ENCODE measurements around the gene PARL. TPM values are rescaled to one million over a fixed set of nuclear protein-coding genes. Genes with fewer than 3 reads are reported as not detected.
"Not testable (repeated sequence)": the region's sequence is repeated elsewhere in the genome, so short reads cannot be mapped to it uniquely, and the experiment has no call there.

PARL gene
- polyA plus RNA-seq, 6 donors from 2014 or later = 103 to 142 (median 109) TPM

DNA sequence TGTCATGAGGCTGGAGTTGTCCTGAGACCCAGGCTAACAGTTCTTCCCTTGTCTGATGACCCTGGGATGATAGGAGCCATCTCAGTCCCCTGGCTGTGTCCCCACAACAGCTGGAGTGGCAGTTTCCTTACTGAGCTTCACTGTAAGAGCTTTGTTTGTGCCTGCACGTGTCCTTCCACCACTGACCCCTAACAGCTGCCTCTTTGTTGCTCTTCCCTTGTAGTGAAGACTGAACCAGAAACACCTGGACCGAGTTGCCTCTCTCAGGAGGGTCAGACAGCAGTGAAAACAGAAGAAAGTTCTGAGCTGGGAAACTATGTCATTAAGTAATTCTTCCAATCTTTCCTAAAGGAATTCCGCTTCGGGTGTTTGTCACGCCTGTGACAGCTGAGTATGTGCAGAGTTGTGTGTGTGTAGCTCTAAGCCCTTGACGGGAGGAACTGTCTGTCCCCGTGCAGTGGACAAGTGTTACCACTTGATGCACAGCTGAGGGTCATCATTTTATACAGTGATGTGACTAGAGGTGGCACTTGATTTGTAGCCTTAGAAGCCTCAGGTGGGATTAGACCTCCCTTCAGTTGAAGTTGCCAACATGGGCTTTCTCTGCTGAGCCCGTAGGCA lies 84.3 kb downstream of the PARL start:
- peaks cover 35 to 37% of the 10 kb centered on the region in 2 donors for H3K36me3 Mint-ChIP-seq
- no peak overlapping the region for H3K27ac Mint-ChIP-seq

DNA sequence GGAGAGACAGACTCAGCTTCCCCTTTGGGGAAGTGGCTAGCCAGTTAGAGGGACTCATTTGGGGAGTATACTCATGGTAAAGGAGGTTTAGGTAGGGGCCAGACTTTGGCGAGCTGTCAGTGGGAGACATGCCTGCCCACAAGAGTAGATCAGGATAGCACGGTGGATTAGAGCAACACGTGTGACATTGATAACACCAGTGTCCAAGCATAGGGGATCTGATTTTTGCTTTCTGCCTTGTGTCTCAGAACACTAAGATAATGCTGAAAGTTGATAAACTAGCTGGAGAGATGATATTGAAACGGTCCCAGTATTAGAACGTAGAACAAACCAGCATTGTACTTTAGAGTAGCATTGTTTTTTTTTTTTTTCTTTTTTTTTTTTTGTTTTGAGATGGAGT lies 85.2 kb downstream of the PARL start:
- Mint-ChIP-seq H3K4me1 (no peaks in the 10 kb centered on the region), H3K36me3 (peaks cover 35 to 37% of the 10 kb centered on the region in 2 donors), H3K27me3 (no peaks in the 10 kb centered on the region), H3K4me3 (no peak overlapping the region), H3K9me3 (no peaks in the 10 kb centered on the region), H3K27ac (no peak overlapping the region)
- DNase-seq (no peak), ATAC-seq (ENCODE audit: low read depth in 2 of 2) (no peak)

More for the DNA sequence above, 84.3 kb downstream of the PARL start:
- H3K9me3 Mint-ChIP-seq = no peaks in the 10 kb centered on the region
- H3K4me3 Mint-ChIP-seq = no peak overlapping the region
- ATAC-seq (ENCODE audit: low read depth in 2 of 2) (no peak), DNase-seq (no peak)
- H3K27me3 Mint-ChIP-seq = no peaks in the 10 kb centered on the region
- H3K4me1 Mint-ChIP-seq = no peaks in the 10 kb centered on the region

DNA sequence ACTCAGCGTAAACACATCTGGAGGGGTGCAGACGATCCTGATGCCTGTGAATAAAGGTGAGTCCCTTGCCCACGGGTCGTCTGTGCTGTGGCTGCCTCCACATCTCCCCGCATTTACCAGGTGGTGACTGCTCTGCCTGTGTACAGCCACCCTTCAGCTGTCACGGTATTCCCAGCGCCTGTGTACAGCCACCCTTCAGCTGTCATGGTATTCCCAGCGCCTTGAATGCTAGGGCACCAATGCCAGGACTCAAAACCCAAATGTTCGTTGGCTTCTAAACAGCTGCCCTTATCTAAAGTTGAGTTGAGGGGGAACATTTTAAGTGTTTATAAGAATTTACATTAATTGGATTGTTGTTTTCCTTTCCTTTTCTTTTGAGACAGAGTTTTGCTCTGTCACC lies 86.7 kb downstream of the PARL start:
- H3K4me1 Mint-ChIP-seq = no peaks in the 10 kb centered on the region
- no peaks in the 10 kb centered on the region for H3K27me3 Mint-ChIP-seq
- ATAC-seq (ENCODE audit: low read depth in 2 of 2) (no peak), DNase-seq (no peak)
- no peak overlapping the region for H3K4me3 Mint-ChIP-seq
- no peaks in the 10 kb centered on the region for H3K9me3 Mint-ChIP-seq
- H3K36me3 Mint-ChIP-seq = peaks cover 23 to 29% of the 10 kb centered on the region in 2 donors
- peak overlapping the region in 1 of 6 donors; percentile 60 for H3K27ac Mint-ChIP-seq

DNA sequence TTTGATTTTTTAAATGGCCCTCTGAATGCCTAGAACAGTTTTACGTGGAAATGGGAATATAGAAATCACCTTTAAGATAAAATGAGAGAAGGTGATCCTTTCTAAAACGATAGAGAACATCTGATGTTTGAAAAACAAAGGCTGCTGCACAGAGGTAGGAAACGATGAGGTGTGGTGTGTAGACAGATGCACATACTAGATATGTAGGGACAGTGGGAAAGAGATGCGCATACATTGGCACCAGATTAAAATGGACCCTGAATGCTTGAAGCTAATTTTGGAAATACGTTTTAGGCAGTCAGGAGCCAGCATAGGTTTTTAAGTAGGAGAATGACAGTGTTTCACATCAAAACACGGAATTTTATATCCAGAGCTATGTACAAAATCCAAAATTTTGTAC lies 88.3 kb downstream of the PARL start:
- Mint-ChIP-seq H3K27me3 (no peaks in the 10 kb centered on the region), H3K9me3 (no peaks in the 10 kb centered on the region), H3K27ac (peak overlapping the region in 1 of 6 donors; percentile 67), H3K36me3 (peaks cover 19 to 27% of the 10 kb centered on the region in 2 donors), H3K4me1 (no peaks in the 10 kb centered on the region), H3K4me3 (no peak overlapping the region)
- ATAC-seq (ENCODE audit: low read depth in 2 of 2) (no peak), DNase-seq (no peak)

DNA sequence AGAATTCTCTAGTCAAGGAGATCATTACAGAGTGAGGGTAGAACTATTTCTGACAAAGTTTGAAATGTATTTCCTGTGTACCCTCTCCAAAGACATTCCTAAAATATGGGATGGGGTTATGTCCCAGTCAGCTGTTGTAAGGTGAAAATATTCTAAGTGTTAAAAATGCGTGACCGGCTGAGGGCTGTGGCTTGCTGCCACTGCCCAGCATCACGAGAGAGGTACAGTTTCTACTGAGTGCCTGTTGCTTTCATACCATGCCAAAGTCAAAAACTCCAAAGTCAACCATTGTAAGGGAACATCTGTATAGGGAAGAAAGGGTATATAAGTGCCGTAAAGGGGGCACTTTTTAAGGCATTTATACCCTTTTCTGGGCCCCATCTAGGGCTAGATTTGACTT lies 90.2 kb downstream of the PARL start:
- Mint-ChIP-seq H3K27me3 (no peaks in the 10 kb centered on the region), H3K9me3 (no peaks in the 10 kb centered on the region), H3K36me3 (peaks cover 18 to 29% of the 10 kb centered on the region in 2 donors), H3K27ac (no peak overlapping the region), H3K4me1 (no peaks in the 10 kb centered on the region), H3K4me3 (no peak overlapping the region)
- DNase-seq (no peak), ATAC-seq (ENCODE audit: low read depth in 2 of 2) (no peak)

DNA sequence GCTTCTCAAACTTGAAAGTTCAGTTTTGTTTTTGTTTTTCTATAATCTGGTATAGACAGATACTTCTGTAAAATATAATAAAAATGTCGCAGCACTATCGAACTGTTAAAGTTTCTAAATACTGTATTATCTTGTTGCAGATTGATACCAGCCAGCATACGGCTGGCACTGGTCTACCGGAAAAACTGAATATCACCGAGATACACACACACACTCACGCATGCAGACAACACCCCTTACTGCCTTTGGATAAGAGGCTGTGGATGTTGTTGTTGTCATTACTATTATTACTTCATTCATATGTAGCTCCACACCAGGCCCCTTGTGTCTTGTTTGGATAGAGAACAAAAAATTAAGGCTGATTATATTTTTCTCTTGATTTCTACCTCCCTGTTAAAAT lies 91.7 kb downstream of the PARL start:
- no peak overlapping the region for H3K27ac Mint-ChIP-seq
- H3K4me3 Mint-ChIP-seq = no peak overlapping the region
- ATAC-seq (ENCODE audit: low read depth in 2 of 2) = no peak
- H3K36me3 Mint-ChIP-seq = peaks cover 14 to 27% of the 10 kb centered on the region in 2 donors
- H3K4me1 Mint-ChIP-seq = no peaks in the 10 kb centered on the region
- H3K9me3 Mint-ChIP-seq = no peaks in the 10 kb centered on the region
- H3K27me3 Mint-ChIP-seq = no peaks in the 10 kb centered on the region
- no peak for DNase-seq

DNA sequence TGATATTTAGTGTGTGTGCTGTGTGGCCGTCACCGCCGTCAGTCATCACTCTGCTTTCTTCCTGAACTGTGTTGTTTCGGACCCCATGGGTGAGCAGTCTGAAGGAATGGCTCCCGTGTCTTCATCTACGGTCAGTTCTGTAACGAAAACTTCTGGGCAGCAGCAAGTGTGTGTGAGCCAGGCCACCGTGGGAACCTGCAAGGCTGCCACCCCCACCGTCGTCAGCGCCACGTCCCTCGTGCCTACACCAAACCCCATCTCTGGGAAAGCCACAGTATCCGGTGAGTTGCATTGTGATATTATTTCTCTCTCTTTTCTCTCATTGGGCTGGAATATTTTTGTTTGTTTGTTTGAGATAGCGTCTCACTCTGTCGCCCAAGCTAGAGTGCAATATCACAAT lies 94.0 kb downstream of the PARL start:
- H3K4me3 Mint-ChIP-seq = no peak overlapping the region
- DNase-seq = no peak
- peak overlapping the region in 2 of 6 donors; percentile 7 to 65 for H3K27ac Mint-ChIP-seq
- no peak for ATAC-seq (ENCODE audit: low read depth in 2 of 2)
- peaks cover 16 to 38% of the 10 kb centered on the region in 2 donors for H3K36me3 Mint-ChIP-seq
- no peaks in the 10 kb centered on the region for H3K9me3 Mint-ChIP-seq
- no peaks in the 10 kb centered on the region for H3K27me3 Mint-ChIP-seq
- H3K4me1 Mint-ChIP-seq = no peaks in the 10 kb centered on the region

DNA sequence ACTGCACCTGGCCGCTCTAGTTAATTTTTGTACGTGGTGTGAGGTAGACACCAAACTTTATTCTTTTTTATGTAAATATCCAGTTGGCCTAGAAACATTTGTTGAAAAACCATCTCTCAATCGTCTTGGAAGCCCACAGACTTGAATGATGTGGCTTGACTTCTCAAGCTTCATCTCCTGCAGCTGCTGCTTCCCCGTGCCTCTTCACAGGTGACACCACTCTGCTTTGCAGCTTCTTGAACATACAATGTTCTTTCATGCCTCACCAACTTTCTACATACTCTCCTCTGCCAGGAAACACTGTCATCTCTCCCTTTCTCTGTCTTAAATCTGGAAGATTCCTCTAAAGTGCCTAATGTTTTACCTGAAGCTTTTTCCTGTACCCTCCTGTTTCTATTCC lies 94.9 kb downstream of the PARL start:
- Mint-ChIP-seq H3K4me3 (no peak overlapping the region), H3K4me1 (no peaks in the 10 kb centered on the region), H3K27ac (no peak overlapping the region), H3K36me3 (peaks cover 16 to 38% of the 10 kb centered on the region in 2 donors), H3K9me3 (no peaks in the 10 kb centered on the region), H3K27me3 (no peaks in the 10 kb centered on the region)
- DNase-seq (no peak), ATAC-seq (ENCODE audit: low read depth in 2 of 2) (no peak)

DNA sequence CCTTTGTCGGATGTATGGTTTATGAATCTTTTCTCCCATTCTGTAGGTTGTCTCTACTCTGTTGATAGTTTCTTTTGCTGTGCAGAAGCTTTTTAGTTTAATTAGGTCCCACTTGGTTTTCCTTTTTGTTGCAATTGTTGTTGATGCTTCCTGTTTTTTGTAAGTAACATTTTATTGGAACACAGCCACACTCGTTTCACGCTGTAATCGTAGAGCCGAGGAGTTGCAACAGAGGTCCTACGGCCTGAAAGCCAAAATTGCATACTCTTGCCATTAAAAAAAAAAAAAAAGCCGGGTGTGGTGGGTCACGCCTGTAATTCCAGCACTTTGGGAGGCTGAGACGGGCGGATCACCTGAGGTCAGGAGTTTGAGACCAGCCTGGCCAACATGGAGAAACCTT lies 100.2 kb downstream of the PARL start:
- H3K27me3 Mint-ChIP-seq; DNase-seq; ATAC-seq (ENCODE audit: low read depth in 2 of 2); H3K9me3 Mint-ChIP-seq; H3K4me3 Mint-ChIP-seq; H3K4me1 Mint-ChIP-seq: not testable (repeated sequence)
- peaks cover 8 to 38% of the 10 kb centered on the region in 2 donors for H3K36me3 Mint-ChIP-seq
- H3K27ac Mint-ChIP-seq = peak overlapping the region in 2 of 6 donors; percentile 20 to 26

DNA sequence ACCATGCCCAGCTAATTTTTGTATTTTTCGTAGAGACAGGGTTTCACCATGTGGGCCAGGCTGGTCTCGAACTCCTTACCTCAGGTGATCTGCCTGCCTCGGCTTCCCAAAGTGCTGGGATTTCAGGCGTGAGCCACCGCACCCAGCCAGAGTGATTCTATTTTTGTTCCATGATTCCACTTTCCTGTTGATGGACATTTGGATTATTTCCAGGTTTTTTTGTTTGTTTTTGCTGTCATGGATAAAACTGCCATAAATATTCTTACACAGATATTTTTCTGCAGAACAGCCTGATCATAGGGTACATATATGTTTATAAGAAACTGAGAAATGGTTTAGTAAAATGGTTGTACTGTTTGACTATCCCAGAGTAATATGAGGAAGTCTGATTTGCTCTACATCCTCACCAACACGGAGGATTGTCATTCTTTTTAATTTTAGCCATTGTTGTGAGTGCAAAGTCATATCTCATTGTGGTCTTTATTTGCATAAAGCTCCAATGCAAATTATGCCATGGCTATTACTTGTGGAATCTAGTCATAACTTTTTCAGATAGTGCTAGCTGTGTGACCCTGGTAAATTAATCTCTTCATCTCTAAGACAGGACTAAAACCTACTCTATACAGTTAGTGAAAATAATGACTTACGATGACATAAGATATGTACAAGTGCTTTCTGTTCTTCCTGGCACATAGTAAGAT lies 102.0 kb downstream of the PARL start:
- Mint-ChIP-seq H3K27ac (no peak overlapping the region), H3K27me3 (no peaks in the 10 kb centered on the region), H3K9me3 (no peaks in the 10 kb centered on the region), H3K36me3 (peaks cover 0 to 45% of the 10 kb centered on the region in 2 donors), H3K4me1 (no peaks in the 10 kb centered on the region), H3K4me3 (peak overlapping the region in 1 of 8 donors; percentile 20)
- DNase-seq (no peak), ATAC-seq (ENCODE audit: low read depth in 2 of 2) (no peak)

DNA sequence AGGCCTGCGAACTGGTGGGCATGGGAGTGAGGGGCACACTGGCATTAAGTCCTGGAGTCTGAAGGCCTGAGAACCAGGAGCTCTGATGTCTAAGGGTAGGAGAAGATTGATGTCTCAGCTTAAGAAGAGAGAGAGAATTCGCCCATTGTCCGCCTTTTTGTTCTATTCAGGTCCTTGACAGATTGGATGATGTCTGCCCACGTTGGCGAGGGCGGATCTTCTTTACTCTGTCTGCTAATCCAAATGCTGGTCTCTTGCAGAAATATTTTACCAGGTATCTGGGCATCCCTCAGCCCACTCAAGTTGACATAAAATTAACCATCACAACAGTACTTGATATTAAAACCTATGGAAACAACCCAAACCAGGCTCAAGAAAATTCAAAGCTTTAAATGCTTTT lies 103.4 kb downstream of the PARL start:
- ATAC-seq (ENCODE audit: low read depth in 2 of 2) (no peak), DNase-seq (no peak)
- Mint-ChIP-seq H3K36me3 (peaks cover 8 to 41% of the 10 kb centered on the region in 2 donors), H3K27me3 (no peaks in the 10 kb centered on the region), H3K4me1 (no peaks in the 10 kb centered on the region), H3K9me3 (no peaks in the 10 kb centered on the region), H3K4me3 (no peak overlapping the region), H3K27ac (peak overlapping the region in 1 of 6 donors; percentile 65)

DNA sequence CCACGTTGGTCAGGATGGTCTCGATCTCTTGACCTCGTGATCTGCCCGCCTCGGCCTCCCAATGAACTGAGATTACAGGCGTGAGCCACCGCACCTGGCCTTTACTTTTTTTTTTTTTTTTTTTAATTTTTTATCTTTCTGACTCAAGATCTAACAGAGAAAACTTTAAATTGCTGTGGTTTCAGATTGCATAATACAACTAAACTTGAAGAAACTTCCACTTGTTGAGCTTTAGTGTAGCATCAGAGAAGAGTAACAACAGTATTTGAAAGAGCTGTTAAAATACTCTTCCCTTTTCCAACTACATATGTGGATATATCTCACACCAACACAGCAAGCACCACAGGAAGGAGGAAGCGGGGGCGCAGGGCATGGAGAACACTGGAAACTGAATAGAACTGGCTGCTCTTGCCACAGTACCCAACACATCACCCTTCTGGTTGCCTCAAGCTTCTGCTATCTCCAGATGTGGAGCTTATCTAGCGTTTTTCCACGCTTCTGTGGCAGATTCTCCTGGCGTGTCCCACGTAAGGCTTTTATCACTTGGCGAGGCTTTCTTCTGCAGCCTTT lies 104.7 kb downstream of the PARL start:
- Mint-ChIP-seq H3K9me3 (no peaks in the 10 kb centered on the region), H3K27me3 (no peaks in the 10 kb centered on the region)

More for the DNA sequence above, 104.7 kb downstream of the PARL start:
- Mint-ChIP-seq H3K27ac (peak overlapping the region in 1 of 6 donors; percentile 59), H3K4me3 (no peak overlapping the region), H3K36me3 (peaks cover 8 to 43% of the 10 kb centered on the region in 2 donors), H3K4me1 (no peaks in the 10 kb centered on the region)
- DNase-seq (no peak), ATAC-seq (ENCODE audit: low read depth in 2 of 2) (no peak)

Measured in naive B cell (primary cell).